Forelimb muscle (tissue), 1 donor: ENCODE measurements around the gene IGIP. TPM values are rescaled to one million over a fixed set of nuclear protein-coding genes. Genes with fewer than 3 reads are reported as not detected.
A peak's percentile ranks its signal among the peaks of the same experiment; 100 is the strongest.
"Not testable (repeated sequence)": the region's sequence is repeated elsewhere in the genome, so short reads cannot be mapped to it uniquely, and the experiment has no call there.

Source experiments
- DNase-seq: peaks from one replicate; pipeline ENCODE4 v3.0.0-alpha.2; 2013; ENCODE audit warnings: low read depth
- polyA plus RNA-seq: library from polyadenylated mRNA; unstranded; fragments of 120-200 nt; gene quantifications from one replicate; pipeline ENCODE4 v1.2.1, GENCODE V29; 2013; ENCODE audit not compliant: insufficient read length

IGIP gene
- polyA plus RNA-seq, 1 donor, result 5.3 TPM

DNA sequence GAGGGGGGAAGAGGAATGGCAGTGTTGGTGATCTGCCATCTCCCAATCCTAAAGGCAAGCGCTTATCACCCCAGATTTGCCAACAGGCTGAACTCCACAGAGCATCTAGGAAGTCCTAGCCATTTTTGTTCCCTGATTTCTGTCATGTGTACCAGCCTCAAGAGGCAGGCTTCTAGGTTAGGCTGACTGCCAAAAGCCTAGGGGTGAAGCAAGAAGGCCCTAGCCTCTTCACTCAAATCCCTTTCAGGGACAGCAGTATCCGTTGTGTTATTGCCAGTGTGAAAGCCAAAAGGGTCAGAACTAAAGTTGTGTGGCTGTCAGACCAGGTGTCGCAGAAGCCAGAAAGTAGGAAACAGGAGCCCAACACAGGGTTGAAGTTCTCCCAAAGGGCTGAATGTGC, 14.7 kb downstream of the IGIP start:
- no peak for DNase-seq

DNA sequence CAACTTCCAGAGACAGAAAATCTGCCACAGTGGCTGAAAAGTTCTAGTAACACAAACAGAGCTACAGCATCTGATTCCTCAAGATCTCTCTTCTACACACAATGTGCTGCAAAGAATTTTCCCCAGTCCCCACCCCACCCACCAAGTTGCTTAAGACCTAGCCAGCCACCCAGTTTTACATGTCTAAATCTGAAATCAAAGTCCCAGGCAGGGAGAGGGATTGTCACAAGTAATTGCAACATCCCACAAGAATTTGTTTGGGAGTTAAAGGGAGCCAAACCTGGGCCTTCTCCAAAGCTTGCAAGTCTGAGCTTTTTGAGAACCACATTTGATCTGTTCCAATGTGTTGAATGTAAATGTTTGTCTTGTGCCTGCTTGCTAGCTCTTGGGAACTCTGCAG, 15.5 kb downstream of the IGIP start:
- DNase-seq, result no peak

DNA sequence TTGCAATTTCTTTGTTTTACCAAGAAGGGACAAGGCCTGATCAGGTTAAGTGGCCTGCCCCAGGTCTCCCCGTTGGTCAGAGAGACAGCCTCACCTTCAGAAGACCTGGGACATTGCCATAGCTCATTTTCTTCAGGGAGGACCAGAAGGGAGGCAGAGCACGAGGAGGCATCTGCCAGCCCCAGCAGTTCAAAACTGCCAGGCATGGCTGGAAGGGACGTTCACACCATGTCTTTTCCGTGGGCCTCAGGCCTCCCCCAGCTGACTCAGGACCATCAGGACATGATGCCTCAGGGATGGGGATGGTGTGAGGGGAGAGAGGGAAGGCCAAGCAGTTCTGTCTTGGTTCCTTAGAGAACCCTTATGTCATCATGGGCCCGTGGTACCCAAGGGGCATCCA, 16.5 kb downstream of the IGIP start:
- DNase-seq, result no peak

- no peak for DNase-seq
Observed at GRCh38 chr5:140142856-140143255, 17.1 kb downstream of the IGIP start.

DNA sequence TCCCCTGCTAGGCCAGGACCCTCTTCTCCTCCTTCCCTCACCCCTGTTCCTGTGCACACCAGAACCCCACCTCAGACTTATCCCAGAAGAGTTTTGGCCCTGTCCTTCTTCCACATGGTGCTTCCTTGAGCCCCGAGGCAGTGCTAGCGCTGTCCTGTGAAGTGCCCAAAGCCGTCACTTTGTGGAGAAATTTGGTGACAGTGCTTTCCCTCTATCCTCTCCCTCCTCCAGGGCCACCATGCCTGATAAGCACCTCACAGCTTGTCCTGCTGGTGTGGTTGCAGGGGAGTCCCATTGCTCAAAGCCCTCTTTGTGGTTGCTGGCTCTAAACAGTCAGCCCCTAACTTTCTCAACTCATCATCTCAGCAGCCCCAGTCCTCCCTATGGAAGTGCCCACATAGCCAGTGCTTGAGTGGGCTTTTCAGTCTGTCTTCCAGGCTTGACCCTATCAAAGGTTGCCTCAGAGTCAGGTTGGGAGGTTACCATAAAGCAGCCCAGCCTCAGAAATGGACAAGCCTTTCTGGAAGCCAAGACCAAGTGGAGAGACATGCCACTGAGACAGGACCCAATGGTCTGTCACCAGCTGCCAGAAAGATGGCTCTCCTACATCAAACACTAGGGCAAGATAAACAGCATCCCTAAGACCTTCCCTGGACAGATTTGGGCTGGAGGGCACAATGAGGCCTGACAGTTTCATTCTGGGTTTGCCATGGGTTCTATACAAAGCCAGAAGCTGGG, 18.0 kb downstream of the IGIP start:
- no peak for DNase-seq

DNA sequence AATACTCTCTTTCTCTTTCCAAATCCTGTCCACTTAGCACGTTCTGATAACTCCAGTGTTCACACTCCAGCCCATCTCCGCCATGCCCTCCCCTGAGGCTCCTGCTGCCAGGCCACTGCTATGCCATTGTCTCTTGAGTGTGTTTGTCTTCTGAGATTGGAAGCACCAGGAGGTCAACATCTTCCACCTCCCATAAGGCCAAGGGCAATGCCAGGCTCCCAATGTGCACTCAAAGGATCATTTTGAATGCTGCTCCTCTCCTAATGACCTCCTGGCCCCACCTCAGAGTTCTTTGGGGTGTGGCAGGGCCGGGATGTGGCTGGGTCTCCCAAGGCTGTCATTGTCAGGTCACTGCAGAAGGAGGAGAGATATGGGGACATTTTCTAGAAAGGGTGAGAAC, 19.5 kb downstream of the IGIP start:
- no peak for DNase-seq

- no peak for DNase-seq
Observed at GRCh38 chr5:140145818-140146522, 20.2 kb downstream of the IGIP start.

DNA sequence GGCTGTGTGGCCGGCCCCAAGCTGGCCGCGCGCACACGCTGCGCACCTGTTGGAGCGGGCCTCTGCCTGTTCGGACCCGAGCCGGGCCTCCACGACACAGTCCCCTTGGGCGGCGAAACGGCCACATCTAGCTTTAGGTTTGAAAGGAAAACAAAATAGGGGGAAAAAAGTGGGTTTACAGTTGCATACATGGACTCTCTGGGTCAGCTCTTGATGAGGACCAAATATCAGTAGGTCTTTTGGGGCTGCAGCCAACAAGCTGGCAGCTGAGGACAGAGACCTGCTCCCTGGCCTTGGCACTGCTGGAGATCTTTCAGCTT, 20.7 kb downstream of the IGIP start:
- no peak for DNase-seq

- no peak for DNase-seq
Observed at GRCh38 chr5:140147460-140147859, 21.7 kb downstream of the IGIP start.

GRCh38 chr5:140148508-140148907, 22.8 kb downstream of the IGIP start:
- DNase-seq, result no peak

- DNase-seq, result no peak
Observed at GRCh38 chr5:140150201-140150600, 24.5 kb downstream of the IGIP start.

GRCh38 chr5:140151144-140152021, 25.6 kb downstream of the IGIP start:
- DNase-seq, result no peak

DNA sequence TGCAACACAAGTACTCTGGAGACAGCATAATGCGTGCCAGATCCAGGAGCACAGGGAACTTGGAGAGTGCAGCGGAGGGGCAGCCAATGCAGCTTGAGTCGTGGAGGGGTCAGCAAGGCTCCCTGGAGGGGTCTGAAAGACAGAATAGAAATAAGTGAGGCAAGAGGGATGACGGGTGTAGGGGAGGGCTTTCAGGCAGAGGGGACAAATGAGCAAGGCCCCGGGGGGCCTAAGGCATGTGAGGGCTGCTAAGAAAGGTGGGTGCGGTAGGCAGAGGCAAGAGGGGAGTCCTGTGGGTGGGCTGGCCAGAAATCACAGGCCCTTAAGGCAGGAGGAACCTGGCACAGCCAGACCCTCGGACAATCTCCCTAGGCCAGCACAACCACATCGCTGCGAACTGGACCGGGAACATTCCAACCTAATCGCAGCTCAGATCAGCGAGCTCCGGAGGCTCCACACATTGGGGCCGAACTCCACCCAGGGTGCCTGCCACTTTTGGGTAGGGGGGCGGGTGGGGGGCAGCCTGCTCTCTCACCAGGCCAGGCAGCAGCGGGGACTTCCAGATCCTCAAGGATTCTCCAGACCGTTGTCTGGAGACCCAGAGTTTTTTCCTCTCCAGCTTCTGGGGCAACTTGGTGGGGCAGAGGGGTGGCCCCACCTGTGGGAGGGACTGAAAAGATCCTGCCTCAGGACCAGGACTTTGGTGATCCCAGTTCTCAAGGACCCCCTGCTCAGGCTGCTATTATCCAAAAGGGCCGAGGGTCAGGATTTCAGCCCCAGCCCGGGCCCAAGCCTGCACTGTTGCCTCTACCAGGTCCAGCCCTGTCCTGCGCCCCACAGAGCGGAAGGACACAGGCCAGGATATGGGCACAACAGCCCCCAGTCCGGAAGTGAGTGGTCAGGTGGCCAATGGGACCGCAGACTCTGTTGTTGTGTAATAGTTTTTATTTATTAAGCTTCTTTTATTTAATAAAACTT, 26.6 kb downstream of the IGIP start:
- DNase-seq, result no peak

DNA sequence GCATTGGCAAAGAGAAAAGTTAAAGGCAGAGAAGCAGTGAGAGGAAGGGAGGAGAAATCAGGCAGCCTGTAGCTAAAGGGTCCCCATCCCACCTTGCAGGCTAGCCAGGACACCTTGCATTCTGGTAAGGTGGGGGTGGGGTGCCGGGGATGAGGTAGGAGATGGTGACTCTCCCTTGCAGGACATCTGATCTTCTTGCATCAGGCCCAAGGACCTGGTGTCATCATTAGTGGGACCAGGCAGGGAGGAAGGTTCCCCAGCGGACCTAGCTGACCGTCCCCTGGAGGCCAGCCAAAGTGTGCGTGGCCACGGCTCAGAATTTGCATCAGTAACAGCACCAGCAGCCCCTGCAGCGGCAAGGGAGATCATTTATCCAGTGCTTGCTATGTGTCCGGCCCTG, 27.5 kb downstream of the IGIP start:
- no peak for DNase-seq

DNA sequence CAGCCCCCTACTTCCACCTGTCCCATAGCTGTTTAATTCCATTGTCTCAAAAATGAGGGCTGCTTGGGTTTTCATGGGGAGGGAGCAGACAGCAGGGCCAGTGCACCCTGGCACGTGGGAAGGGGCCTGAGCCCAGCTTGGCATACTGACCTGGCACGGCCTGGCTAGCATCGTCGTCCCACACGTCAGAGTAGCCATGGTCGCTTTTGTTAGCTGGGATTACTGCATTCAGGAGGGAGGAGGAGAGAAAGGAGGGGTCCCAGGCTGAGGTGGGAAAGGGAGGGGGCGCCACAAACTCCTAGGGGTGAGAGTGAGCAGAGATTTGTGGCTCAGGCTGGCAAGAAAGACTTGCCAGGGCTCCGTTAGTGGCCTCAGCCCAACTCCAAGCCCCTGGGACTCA, 28.2 kb downstream of the IGIP start:
- DNase-seq, result no peak

DNA sequence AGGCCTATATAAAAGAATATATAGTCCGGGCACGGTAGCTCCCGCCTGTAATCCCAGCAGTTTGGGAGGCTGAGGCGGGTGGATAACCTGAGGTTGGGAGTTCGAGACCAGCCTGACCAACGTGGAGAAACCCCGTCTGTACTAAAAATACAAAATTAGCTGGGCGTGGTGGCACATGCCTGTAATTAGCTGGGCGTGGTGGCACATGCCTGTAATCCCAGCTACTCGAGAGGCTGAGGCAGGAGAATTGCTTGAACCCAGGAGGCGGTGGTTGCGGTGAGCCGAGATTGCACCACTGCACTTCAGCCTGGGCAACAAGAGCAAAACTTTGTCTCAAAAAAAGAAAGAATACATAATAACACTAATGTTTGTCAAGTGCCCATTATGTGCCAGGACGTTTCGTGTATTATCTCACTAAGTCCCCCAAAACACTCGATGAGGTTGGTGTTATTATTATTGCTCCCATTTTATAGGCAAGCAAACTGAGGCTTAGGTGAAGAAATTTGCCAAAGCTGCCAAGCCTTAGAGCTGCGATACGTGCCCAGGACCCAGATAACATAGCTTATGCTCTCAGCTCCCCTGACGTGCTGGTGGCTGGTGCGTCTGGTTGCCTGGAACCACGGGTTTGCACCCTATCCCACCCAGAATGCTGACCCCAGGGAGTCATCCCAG, 29.1 kb downstream of the IGIP start:
- not testable (repeated sequence) for DNase-seq

DNA sequence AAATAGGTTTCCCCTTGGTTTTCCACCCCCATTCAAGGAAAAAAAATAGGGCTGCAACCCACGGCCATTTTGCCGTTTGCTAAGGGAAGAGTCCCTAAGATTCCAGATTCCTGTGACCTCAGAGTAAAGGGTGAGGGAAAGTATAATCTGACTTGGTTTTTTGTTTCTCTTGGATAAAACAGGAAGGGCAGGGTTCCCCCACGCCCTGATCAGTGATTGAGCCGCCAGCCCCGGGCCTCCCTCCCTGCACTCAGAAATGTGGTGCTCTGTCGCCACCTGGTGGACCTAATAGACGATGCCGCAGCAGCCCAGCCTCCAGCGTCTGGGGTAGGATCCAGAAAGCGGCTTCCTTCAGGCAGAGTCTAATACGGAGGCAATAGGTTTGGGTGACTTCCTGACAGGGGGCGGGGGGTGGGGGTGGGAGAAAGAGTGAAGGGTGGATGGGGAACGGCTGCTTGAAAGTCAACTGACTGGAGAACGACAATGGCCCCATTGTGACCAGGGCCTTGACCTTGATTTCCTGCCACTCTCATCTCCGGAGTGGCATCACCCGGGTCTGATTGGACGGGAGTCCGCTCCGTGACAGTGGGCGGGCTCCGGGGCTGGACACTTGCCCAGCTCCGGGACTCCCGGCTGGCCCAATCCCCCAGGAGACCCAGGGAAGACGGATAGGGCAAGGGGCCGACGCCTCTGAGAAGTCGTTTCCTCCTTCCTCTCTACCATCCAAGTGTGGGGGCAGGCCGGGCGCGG, 31.5 kb downstream of the IGIP start:
- DNase-seq, result peak; percentile 74

DNA sequence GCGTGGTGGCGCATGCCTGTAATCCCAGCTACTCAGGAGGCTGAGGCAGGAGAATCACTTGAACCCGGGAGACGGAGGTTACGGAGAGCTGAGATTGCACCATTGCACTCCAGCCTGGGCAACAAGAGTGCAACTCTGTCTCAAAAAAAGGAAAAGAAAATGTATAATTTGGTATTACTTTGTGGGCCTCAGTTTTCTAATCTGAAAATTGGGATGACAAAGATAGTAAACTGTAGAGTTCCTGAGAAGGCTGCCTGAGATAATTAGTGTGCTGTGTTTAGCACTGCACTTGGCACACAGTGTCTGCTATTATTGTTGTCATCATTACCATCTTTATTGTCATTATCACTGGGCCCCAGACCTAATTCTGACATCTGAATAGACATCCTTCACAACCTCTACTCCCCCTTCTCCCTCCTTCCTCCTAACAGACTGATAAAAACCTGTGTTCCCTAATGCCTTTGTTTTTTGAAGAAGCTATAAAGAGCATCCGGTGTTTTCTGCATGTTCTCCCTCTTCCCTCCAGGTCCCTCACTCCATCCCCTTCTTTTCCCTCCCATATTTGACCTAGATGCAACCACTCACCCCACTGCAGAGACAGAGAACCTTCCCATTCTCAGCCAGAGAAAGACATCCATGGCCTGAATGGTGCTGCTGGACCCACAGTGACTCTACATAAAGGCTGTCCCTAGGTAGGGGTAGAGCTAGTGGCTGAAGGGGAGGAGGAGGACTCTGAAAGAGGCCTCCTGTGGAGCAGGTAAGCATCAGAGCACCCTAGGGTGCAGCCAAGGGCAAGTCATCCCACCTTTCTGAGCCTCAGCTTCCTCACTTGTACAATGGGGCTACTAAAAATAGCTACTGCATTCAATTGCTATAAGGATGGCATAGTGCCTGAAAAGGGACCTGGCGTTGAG, 33.5 kb downstream of the IGIP start:
- no peak for DNase-seq

GRCh38 chr5:140162275-140162674, 36.5 kb downstream of the IGIP start:
- DNase-seq, result no peak
